Gastroesophageal sphincter (tissue), 3 donors: ENCODE data around the gene PEAK1.

ENCODE experiments used
- CTCF ChIP-seq, 4 experiments: fragments of 200-600 bp in 2 of 4; fragments of 450-650 bp in 2 of 4; sonication (generic) in 1 of 4; IDR thresholded peaks; one replicate each; pipeline ENCODE4 v1.5.1; 2017 to 2019; ENCODE audit warnings: antibody characterized with exemption in 4 of 4, mild to moderate bottlenecking in 2 of 4, moderate library complexity in 2 of 4
- EP300 ChIP-seq: sonication (generic); formaldehyde crosslinking; IDR thresholded peaks from one replicate; pipeline ENCODE4 v1.6.1; 2017; ENCODE audit warnings: antibody characterized with exemption, mild to moderate bottlenecking

DNA sequence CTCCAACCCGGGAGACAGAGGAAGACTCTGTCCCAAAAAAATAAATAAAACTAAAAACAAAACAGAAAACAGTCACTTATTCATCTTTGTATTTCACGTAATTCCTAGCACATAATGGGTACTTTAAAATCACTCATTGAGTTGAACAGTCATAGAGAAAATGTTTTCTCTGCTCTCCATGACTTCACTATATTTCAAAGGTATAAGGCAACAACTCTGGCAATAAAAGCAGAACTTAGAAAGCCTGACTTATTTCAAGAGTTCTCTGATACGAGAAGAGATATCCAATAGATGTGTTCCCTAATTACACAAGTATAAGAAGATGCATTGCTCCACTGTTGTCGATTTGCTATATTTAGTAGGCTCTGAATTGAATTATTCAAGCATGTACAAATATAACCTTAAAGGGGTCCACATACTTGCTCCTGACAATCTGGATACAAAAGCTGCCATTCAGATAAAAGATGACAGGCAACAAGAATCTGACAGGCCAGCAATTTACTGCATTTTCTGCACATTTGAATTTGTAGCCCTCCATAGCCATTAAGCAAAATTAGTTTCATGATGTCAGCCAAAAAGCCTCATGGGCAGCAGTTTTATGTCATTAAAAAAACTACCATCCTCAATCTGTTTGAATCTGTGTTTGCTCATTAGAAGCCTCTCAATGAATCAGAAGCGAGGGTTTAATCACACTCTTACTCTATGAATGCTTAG, 47.9 kb downstream of the PEAK1 start:
- TF ChIP-seq CTCF (IDR thresholded peaks at IDR 0.05) (no peak), EP300 (no peak)
